Activated CD4-positive, alpha-beta memory T cell treated with anti-CD3 and anti-CD28 coated beads for 36 hours (primary cell): ENCODE results near the gene SLC5A6. TPM values are rescaled to one million over a fixed set of nuclear protein-coding genes. Genes with fewer than 3 reads are reported as not detected.

Experiments used
- total RNA-seq, 2 experiments: library from RNA; stranded (reverse); gene quantifications; one replicate each; pipeline ENCODE4 v1.2.3, GENCODE V29; 2021

SLC5A6 gene
- total RNA-seq, 2 experiments from 2014 or later, result 29.2 to 30.2 TPM

Other genes with a start within 250 kb of the SLC5A6 start
- 1 to 10 TPM; 4.4 TPM for gene MAPRE3, start 241.6 kb downstream of the SLC5A6 start, total RNA-seq
- gene TMEM214, start 179.3 kb downstream of the SLC5A6 start, total RNA-seq, result 10 to 100 TPM; 52.4 to 60.1 TPM
- 10 to 100 TPM; 12.9 to 14.1 TPM for gene AGBL5, start 160.6 kb downstream of the SLC5A6 start, total RNA-seq
- 100 to 1,000 TPM; 307 to 310 TPM for gene OST4, start 140.6 kb downstream of the SLC5A6 start, total RNA-seq
- gene EMILIN1, start 133.7 kb downstream of the SLC5A6 start, total RNA-seq, result under 1 TPM; 0.29 to 0.51 TPM
- 10 to 100 TPM; 12.7 to 13.3 TPM for gene KHK, start 125.5 kb downstream of the SLC5A6 start, total RNA-seq
- gene CGREF1, start 93.1 kb downstream of the SLC5A6 start, total RNA-seq, result 1 to 10 TPM; 2.7 to 2.9 TPM
- gene ABHD1, start 88.5 kb downstream of the SLC5A6 start, total RNA-seq, result under 1 TPM; 0.29 to 0.76 TPM
- 10 to 100 TPM; 64.7 to 65.4 TPM for gene PREB, start 77.6 kb downstream of the SLC5A6 start, total RNA-seq
- not detected for gene PRR30, start 72.9 kb downstream of the SLC5A6 start, total RNA-seq
- gene TCF23, start 63.3 kb downstream of the SLC5A6 start, total RNA-seq, result not detected
- 10 to 100 TPM; 84.0 to 92.7 TPM for gene ATRAID, start 227 bp downstream of the SLC5A6 start, total RNA-seq
- gene CAD, start 5.1 kb upstream of the SLC5A6 start, total RNA-seq, result 100 to 1,000 TPM in 1 of 2 experiments, 10 to 100 TPM in 1; 99.7 to 102 TPM
- gene SLC30A3, start 50.8 kb upstream of the SLC5A6 start, total RNA-seq, result under 1 TPM; 0.86 to 0.90 TPM
- under 1 TPM in 1 of 2 experiments, not detected in 1; 0.19 TPM for gene DNAJC5G, start 63.2 kb upstream of the SLC5A6 start, total RNA-seq
- gene TRIM54, start 70.2 kb upstream of the SLC5A6 start, total RNA-seq, result not detected
- 1 to 10 TPM; 1.8 to 1.9 TPM for gene UCN, start 96.2 kb upstream of the SLC5A6 start, total RNA-seq
- 10 to 100 TPM; 85.5 to 86.0 TPM for gene MPV17, start 110.8 kb upstream of the SLC5A6 start, total RNA-seq
- gene GTF3C2, start 144.5 kb upstream of the SLC5A6 start, total RNA-seq, result 10 to 100 TPM; 55.2 to 64.5 TPM
- 10 to 100 TPM; 34.6 to 36.5 TPM for gene EIF2B4, start 158.1 kb upstream of the SLC5A6 start, total RNA-seq
- gene SNX17, start 158.3 kb upstream of the SLC5A6 start, total RNA-seq, result 10 to 100 TPM; 91.2 to 93.2 TPM
- 1 to 10 TPM; 8.6 to 9.7 TPM for gene ZNF513, start 168.5 kb upstream of the SLC5A6 start, total RNA-seq
- gene PPM1G, start 197.3 kb upstream of the SLC5A6 start, total RNA-seq, result 100 to 1,000 TPM; 127 to 132 TPM
- 10 to 100 TPM; 80.8 to 82.7 TPM for gene NRBP1, start 216.4 kb upstream of the SLC5A6 start, total RNA-seq
- 1 to 10 TPM; 5.4 to 6.4 TPM for gene KRTCAP3, start 230.1 kb upstream of the SLC5A6 start, total RNA-seq